Measurements from ENCODE around the gene PTPRG.
"Not testable (repeated sequence)": the region's sequence is repeated elsewhere in the genome, so short reads cannot be mapped to it uniquely, and the experiment has no call there.

The PTPRG gene

GRCh38 chr3:61561374-61562041, at the start of gene PTPRG:
Gene PTPRG, plus strand, starts transcription at chr3:61561571. Its CDS starts 717 bp downstream, at chr3:61562288.
- no peak for DNase-seq

GRCh38 chr3:61518590-61518989, 42.8 kb upstream of the PTPRG start:
- no peak for DNase-seq

GRCh38 chr3:61520966-61521628, 40.3 kb upstream of the PTPRG start:
- no peak for DNase-seq

- no peak for DNase-seq
Measured at GRCh38 chr3:61522060-61522459, 39.3 kb upstream of the PTPRG start.

- DNase-seq = no peak
Measured at GRCh38 chr3:61522626-61523025, 38.7 kb upstream of the PTPRG start.

GRCh38 chr3:61524933-61525332, 36.4 kb upstream of the PTPRG start:
- DNase-seq = no peak

- no peak for DNase-seq
Measured at GRCh38 chr3:61526308-61526707, 35.1 kb upstream of the PTPRG start.

- DNase-seq = no peak
Measured at GRCh38 chr3:61527011-61527410, 34.4 kb upstream of the PTPRG start.

GRCh38 chr3:61530355-61530754, 31.0 kb upstream of the PTPRG start:
- DNase-seq = no peak

- DNase-seq = no peak
Measured at GRCh38 chr3:61531528-61531927, 29.8 kb upstream of the PTPRG start.

- no peak for DNase-seq
Measured at GRCh38 chr3:61532739-61533500, 28.5 kb upstream of the PTPRG start.

GRCh38 chr3:61535826-61536225, 25.5 kb upstream of the PTPRG start:
- no peak for DNase-seq

GRCh38 chr3:61537366-61537765, 24.0 kb upstream of the PTPRG start:
- no peak for DNase-seq

- no peak for DNase-seq
Measured at GRCh38 chr3:61538486-61538885, 22.9 kb upstream of the PTPRG start.

- DNase-seq = no peak
Measured at GRCh38 chr3:61541694-61542093, 19.7 kb upstream of the PTPRG start.

- no peak for DNase-seq
Measured at GRCh38 chr3:61545716-61546115, 15.7 kb upstream of the PTPRG start.

- DNase-seq = no peak
Measured at GRCh38 chr3:61547625-61548024, 13.7 kb upstream of the PTPRG start.

- not testable (repeated sequence) for DNase-seq
Measured at GRCh38 chr3:61552704-61553103, 8.7 kb upstream of the PTPRG start.

GRCh38 chr3:61559136-61559731, 2.1 kb upstream of the PTPRG start:
- no peak for DNase-seq

GRCh38 chr3:61560517-61561373, 626 bp upstream of the PTPRG start:
- DNase-seq = no peak

GRCh38 chr3:61562042-61562720, 810 bp downstream of the PTPRG start:
- no peak for DNase-seq

- no peak for DNase-seq
Measured at GRCh38 chr3:61562721-61563312, 1.4 kb downstream of the PTPRG start.
